GM21526 (cell line): ENCODE measurements around the gene CCNG1.
"Not testable (repeated sequence)": the region's sequence is repeated elsewhere in the genome, so short reads cannot be mapped to it uniquely, and the experiment has no call there.

Experiments used
- ATAC-seq: cut with Tn5 transposase; IDR thresholded peaks from one replicate; pipeline ENCODE4 v1.9.1; 2021; ENCODE audit warnings: moderate library complexity; ENCODE audit not compliant: unreplicated experiment, low FRiP score

Gene CCNG1

GRCh38 chr5:163437309-163438182 lies at the start of gene CCNG1:
TSS of gene CCNG1 (plus strand) at chr5:163437595. CDS start at chr5:163439257, 1,662 bp downstream.
- ATAC-seq = peak; percentile 98

- ATAC-seq = no peak
These were observed 41.6 kb upstream of the CCNG1 start for GRCh38 chr5:163395792-163396191.

GRCh38 chr5:163396818-163397340 lies 40.5 kb upstream of the CCNG1 start:
- ATAC-seq = not testable (repeated sequence)

GRCh38 chr5:163397354-163397753 lies 40.0 kb upstream of the CCNG1 start:
- no peak for ATAC-seq

- no peak for ATAC-seq
These were observed 37.5 kb upstream of the CCNG1 start for GRCh38 chr5:163399923-163400322.

- no peak for ATAC-seq
These were observed 36.1 kb upstream of the CCNG1 start for GRCh38 chr5:163401271-163401670.

GRCh38 chr5:163402007-163402406 lies 35.4 kb upstream of the CCNG1 start:
- ATAC-seq = no peak

GRCh38 chr5:163404364-163405173 lies 32.8 kb upstream of the CCNG1 start:
- no peak for ATAC-seq

GRCh38 chr5:163407034-163407655 lies 30.2 kb upstream of the CCNG1 start:
- ATAC-seq = peak; percentile 88

GRCh38 chr5:163408311-163408923 lies 29.0 kb upstream of the CCNG1 start:
- ATAC-seq = peak; percentile 72

- ATAC-seq = no peak
These were observed 28.0 kb upstream of the CCNG1 start for GRCh38 chr5:163409384-163409783.

GRCh38 chr5:163410505-163410904 lies 26.9 kb upstream of the CCNG1 start:
- ATAC-seq = no peak

GRCh38 chr5:163415673-163416072 lies 21.7 kb upstream of the CCNG1 start:
- not testable (repeated sequence) for ATAC-seq

GRCh38 chr5:163424836-163425235 lies 12.6 kb upstream of the CCNG1 start:
- no peak for ATAC-seq

GRCh38 chr5:163426128-163426527 lies 11.3 kb upstream of the CCNG1 start:
- ATAC-seq = not testable (repeated sequence)

- no peak for ATAC-seq
These were observed 4.9 kb upstream of the CCNG1 start for GRCh38 chr5:163432544-163432943.

GRCh38 chr5:163433271-163433670 lies 4.1 kb upstream of the CCNG1 start:
- no peak for ATAC-seq

- no peak for ATAC-seq
These were observed 3.0 kb upstream of the CCNG1 start for GRCh38 chr5:163434401-163434866.

GRCh38 chr5:163436515-163436914 lies 880 bp upstream of the CCNG1 start:
- ATAC-seq = no peak

GRCh38 chr5:163437011-163437308 lies 435 bp upstream of the CCNG1 start:
- ATAC-seq = no peak

- no peak for ATAC-seq
These were observed 1.7 kb downstream of the CCNG1 start for GRCh38 chr5:163439092-163439425.
